ENCODE results near the gene SUGCT.

The SUGCT gene

DNA sequence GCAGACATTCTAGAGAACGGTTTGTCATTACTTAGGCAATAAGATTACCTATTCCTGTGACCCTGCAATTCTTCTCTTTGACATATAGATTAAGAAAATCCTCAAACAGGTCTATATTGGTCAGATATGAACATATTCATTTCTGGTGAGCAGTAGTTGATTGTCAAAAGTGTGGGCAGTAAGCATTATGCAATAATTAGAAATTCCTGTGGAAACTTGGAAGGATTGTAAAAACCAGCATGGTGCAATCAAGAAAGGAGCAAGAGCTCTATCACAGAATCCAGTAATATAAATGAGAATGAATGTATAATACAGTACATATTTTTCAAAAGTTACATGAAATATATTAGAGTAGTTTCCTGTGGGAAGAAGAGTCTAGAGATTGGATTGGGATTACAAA, 406.5 kb downstream of the SUGCT start:
- DNase-seq: no peak

- DNase-seq: no peak
These were observed 408.4 kb downstream of the SUGCT start for GRCh38 chr7:40542982-40543741.

- no peak for DNase-seq
These were observed 409.5 kb downstream of the SUGCT start for GRCh38 chr7:40544221-40544723.

- DNase-seq: no peak
These were observed 410.1 kb downstream of the SUGCT start for GRCh38 chr7:40544871-40545303.

- no peak for DNase-seq
These were observed 410.9 kb downstream of the SUGCT start for GRCh38 chr7:40545739-40546138.

- DNase-seq: no peak
These were observed 412.1 kb downstream of the SUGCT start for GRCh38 chr7:40546616-40547501.

DNA sequence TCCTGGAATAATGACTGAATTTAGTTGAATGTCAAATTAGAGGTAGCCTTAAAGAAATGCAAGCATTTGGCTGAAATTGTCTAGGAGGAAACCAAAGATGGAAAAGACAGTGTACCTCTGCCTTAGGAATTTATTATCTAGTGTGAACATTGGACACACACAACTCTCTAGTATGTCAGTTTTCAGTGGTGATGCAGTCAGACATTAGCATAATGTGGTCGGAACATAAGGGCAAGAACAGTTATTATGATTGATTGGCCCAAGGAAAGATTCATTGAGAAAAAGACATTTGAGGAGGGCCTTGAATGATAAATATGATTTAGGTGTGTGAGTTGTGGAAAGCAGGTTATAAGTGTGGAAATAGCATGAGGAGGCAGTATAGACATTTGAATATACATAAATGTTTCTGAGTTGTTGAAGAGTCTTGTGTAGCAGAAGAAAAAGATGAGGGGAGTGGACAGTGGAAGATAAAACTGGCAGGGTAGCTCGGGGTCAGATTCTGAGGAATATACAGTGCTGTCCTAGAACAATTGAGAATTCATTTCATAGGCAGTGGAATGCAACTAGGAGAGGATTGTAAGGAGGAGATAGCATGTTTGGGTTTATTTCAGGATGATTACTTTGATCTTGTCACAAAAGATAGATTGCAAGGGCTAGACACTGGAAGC, 414.7 kb downstream of the SUGCT start:
- no peak for DNase-seq

DNA sequence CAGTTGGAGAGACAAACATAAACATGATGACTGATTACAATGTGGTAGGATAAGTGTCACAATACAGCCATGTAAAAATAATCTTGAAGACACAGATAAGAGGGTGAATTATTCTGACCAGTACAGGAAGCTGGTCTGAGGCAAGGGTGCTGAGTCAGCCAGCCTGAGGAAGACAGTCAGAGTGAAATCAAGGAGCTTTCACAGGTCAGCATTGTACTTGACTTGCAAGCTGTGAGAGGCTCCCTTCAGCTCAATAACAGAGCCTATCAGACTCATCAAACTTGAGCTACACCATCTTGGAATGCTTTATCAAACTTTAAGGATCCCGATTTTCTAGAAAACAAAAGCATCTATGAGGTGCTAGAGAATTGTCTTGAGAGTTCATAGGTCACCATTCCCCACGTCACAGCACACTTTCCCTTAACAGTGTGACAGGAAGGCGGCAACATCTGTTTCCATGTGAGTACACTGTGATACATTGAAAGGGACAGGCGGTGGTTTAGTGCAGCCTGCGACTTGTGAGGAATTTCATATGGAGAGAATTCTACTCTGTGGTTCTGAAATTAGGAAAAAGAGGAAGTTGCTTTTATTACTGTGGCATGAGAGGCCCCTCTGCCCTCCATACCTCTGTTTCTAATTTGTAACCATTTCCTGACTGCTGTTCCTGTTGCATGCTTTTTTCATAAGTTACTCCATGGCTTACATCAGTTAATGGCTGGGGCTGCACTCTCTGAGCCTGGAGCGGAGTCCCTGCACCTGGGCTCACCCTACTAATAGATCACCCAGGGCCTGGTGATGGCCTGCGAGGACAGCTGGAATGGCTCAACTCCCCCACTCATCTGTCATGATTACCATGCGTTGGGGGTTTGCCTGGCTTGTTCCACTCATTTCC, 417.1 kb downstream of the SUGCT start:
- no peak for DNase-seq

DNA sequence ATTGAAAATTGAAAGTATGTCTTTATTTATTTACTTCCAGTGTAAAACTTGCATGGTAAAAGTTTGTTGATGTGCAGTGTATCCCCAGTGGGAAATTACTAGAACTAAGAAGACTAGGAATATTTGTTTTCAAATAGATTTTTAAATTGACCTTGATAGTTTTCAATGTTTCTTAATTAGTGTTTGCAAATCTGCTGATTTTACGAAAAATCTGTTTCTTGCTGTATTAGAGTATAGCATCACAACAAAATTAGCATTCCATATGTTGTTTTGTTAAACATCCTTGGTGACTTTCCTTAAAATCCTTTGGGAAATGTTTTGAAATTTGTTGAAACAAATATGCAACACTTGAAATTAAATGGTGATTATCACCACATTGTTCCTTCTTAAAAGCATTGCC, 425.9 kb downstream of the SUGCT start:
- no peak for DNase-seq

- no peak for DNase-seq
These were observed 432.1 kb downstream of the SUGCT start for GRCh38 chr7:40566879-40567278.

DNA sequence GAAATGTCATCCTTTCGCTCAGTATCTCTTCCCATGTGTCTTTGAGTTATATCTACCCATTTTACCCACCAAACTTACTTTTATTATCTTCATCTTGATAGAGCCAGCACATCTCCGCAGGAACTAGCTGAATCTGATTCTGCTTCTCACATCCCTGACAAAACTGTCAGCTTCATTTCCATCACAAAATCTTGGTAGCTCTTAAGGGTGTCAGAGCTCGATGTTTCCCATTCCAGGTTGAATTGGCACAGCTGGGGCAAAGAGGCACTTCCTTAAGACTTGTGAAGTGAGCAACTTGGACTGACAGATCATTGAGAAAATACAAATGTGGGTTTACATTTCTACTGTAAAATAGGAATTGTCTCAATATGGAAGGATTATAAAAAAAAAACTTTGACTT, 434.5 kb downstream of the SUGCT start:
- no peak for DNase-seq

GRCh38 chr7:40570223-40570622, 435.4 kb downstream of the SUGCT start:
- DNase-seq: no peak

DNA sequence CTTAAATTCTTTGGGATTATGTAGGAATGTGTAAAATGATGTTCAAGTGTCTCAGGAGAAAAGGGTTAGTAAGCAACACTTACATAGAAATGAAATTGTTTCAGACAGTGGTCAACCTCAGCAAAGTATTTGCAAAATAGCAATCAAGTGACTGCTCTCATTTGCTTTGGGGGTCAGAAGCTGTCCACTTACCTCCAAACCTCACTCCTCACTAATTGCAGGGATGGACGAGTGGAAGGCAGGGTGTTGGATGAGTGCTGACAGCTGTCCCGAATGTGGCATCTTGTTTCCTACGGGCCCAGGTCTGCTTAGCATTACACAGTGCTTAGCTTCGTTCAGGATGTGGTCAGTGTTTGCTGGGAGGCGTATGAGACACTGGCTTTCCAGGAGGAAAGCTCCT, 437.0 kb downstream of the SUGCT start:
- DNase-seq: no peak

DNA sequence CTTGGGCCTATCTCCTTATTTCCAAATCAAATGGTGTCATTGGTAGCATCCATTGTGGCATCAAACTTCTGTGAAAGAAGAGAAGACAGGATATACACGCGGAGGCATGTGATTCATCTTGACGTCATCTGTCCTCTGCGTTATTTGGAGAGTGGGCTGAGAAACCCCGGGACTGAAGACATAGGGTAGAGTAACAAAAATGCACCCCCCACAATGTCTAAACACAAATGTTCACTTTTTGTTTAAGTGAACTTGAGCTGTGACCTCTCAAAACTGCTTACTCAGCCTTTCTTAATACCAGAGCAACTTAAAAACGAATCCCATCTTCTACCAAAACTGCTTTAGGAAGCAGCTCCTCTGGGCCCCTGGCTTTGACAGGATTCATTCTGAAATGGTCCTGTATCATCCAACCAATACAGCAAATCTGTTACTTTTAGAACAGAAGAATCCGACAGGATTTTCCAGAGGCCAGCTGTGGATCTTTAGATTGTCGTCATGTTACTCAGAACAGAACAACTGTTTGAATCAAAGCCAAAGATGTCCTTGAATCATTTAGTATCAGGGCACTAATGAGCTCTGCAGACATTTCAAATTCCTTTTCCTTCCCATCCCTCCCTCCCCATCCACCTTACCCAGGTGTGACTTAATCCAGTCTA, 438.1 kb downstream of the SUGCT start:
- DNase-seq: no peak

DNA sequence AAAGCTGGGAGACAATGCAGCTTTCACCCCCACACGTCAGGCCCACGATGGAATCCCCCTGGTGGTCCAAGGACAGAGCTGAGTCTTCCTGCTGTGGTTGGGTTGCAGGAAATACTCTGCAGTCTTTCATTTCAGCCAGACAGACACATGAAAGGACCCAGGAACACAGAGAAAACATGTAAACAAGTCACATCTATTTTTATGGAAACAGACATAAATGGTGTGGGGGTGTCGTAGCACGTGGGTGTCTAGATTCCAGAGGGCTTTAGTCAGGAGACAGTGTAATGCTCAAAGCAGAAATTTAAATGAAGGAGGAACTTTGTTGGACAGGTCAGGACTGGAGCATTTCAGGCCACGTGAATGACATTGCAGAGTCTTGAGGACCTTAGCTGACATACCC, 444.6 kb downstream of the SUGCT start:
- DNase-seq: no peak

DNA sequence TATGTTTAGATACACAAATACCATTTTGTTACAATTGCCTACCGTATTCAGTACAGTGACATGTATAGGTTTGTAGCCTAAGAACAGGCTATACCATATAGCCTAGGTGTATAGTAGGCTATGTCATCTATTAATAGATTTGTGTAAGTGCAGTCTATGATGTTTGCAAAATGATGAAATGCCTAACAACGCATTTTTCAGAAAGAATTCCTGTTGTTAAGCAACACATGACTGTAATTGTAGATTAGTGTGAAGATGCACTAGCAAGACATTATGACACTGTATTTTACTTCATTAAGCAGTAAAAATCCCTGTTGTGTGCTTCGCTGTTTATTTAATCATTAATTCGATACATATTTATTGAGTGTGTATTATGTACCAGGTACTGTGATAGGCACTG, 446.0 kb downstream of the SUGCT start:
- DNase-seq: no peak

GRCh38 chr7:40582539-40582938, 447.7 kb downstream of the SUGCT start:
- no peak for DNase-seq

DNA sequence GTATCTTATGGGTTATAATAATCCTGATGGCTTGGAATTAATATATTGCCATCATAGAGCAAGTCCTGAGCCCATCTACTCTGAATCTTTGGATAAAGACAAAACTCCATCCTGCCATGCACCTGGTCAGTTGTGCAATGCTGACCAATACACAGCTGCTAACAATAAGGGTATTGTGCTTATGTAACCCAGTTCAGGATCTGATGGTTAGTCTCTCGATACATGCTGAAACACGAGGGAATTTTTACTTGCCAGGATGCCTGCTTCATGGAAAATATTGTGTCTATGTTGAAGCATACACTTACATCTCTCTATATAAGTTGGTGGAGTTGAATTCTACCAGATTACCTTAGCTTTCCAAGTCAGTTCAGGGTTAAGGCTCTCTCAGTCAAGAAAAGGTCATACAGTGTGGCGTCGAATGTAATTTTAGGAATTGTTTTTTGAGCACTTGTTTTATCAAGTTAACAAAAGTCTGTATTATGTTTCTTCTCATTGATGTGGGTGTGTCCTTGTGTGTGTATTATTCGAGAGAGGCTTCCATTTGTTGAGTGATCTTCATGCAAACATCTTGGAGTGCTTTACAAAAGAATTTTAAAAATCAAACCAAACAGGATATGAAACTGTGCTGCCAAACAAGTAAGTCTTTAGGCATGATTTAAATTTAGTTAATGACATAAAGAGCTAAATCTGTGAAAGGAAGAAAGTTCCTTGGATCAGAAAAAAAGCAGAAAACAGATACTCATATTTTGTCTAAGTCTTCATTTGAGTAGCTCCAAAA, 449.1 kb downstream of the SUGCT start:
- DNase-seq: no peak

GRCh38 chr7:40584667-40585433, 450.0 kb downstream of the SUGCT start:
- DNase-seq: no peak

- DNase-seq: no peak
These were observed 451.4 kb downstream of the SUGCT start for GRCh38 chr7:40586197-40586596.
